Effector memory CD4-positive, alpha-beta T cell (primary cell): Measurements from ENCODE around the gene WDR82.

Experiments
- DNase-seq, 3 donors: peaks; one replicate each; pipeline ENCODE4 v3.0.0-alpha.2; 2020
- H3K27ac ChIP-seq: 2 replicates; pipeline ENCODE4 v1.7.0; 2013; ENCODE audit warnings: mild to moderate bottlenecking, low read length, moderate library complexity; ENCODE audit not compliant: insufficient read depth, poor library complexity, severe bottlenecking
- H3K27me3 ChIP-seq: replicated peaks from 2 replicates; pipeline ENCODE4 v1.7.0; 2013; ENCODE audit warnings: mild to moderate bottlenecking, low read length; ENCODE audit not compliant: insufficient read depth, control insufficient read depth, poor library complexity, severe bottlenecking
- H3K36me3 ChIP-seq: 2 replicates; pipeline ENCODE4 v1.7.0; 2013; ENCODE audit warnings: mild to moderate bottlenecking, low read length, moderate library complexity; ENCODE audit not compliant: control insufficient read depth, insufficient read depth
- H3K4me1 ChIP-seq: 2 replicates; pipeline ENCODE4 v1.7.0; 2013; ENCODE audit warnings: low read length, mild to moderate bottlenecking; ENCODE audit not compliant: control insufficient read depth, insufficient read depth, poor library complexity, severe bottlenecking
- H3K4me3 ChIP-seq: 2 replicates; pipeline ENCODE4 v1.7.0; 2013; ENCODE audit warnings: low read length, low read depth, mild to moderate bottlenecking; ENCODE audit not compliant: insufficient read depth, poor library complexity, severe bottlenecking
- H3K9me3 ChIP-seq: 2 replicates; pipeline ENCODE4 v1.7.0; 2013; ENCODE audit warnings: mild to moderate bottlenecking, low read length, moderate library complexity; ENCODE audit not compliant: control insufficient read depth

WDR82 gene

GRCh38 chr3:52246728-52247408, 31.6 kb downstream of the WDR82 start:
- H3K36me3 ChIP-seq, result peaks cover 22% of the 10 kb centered on the region
- no peaks in the 10 kb centered on the region for H3K9me3 ChIP-seq
- H3K4me1 ChIP-seq, result peaks cover 65% of the 10 kb centered on the region
- peak overlapping the region; percentile 56 for H3K4me3 ChIP-seq
- DNase-seq, result no peak
- H3K27me3 ChIP-seq, result no peaks in the 10 kb centered on the region
- H3K27ac ChIP-seq, result peak overlapping the region; percentile 92

- Histone ChIP-seq H3K27me3 (no peaks in the 10 kb centered on the region), H3K4me1 (peaks cover 64% of the 10 kb centered on the region), H3K27ac (peak overlapping the region; percentile 92), H3K36me3 (peaks cover 21% of the 10 kb centered on the region), H3K9me3 (no peaks in the 10 kb centered on the region), H3K4me3 (peak overlapping the region; percentile 56)
- no peak for DNase-seq
These were observed 32.2 kb downstream of the WDR82 start for GRCh38 chr3:52246264-52246620.

GRCh38 chr3:52245322-52246263, 32.9 kb downstream of the WDR82 start, which contains the start of gene PPM1M:
PPM1M (plus strand) TSS chr3:52245759; CDS start chr3:52245825, 66 bp downstream.
- H3K4me1 ChIP-seq, result peaks cover 71% of the 10 kb centered on the region
- peak within 1 kb of the TSS; percentile 92 for H3K27ac ChIP-seq
- no peaks in the 10 kb centered on the region for H3K9me3 ChIP-seq
- no peaks in the 10 kb centered on the region for H3K27me3 ChIP-seq
- H3K36me3 ChIP-seq, result peaks cover 19% of the 10 kb centered on the region
- peak within 1 kb of the TSS; percentile 70 for H3K4me3 ChIP-seq
- DNase-seq, result peak; percentile 65 to 67 (median 66)

GRCh38 chr3:52243791-52244628, 34.4 kb downstream of the WDR82 start:
- H3K4me1 ChIP-seq, result peaks cover 66% of the 10 kb centered on the region
- peak in 1 of 3 donors; percentile 27 for DNase-seq
- no peak overlapping the region for H3K4me3 ChIP-seq
- peaks cover 10% of the 10 kb centered on the region for H3K36me3 ChIP-seq
- no peaks in the 10 kb centered on the region for H3K9me3 ChIP-seq
- H3K27me3 ChIP-seq, result no peaks in the 10 kb centered on the region
- peak overlapping the region; percentile 85 for H3K27ac ChIP-seq

GRCh38 chr3:52242039-52242438, 36.4 kb downstream of the WDR82 start:
- H3K4me3 ChIP-seq, result no peak overlapping the region
- no peak for DNase-seq
- no peaks in the 10 kb centered on the region for H3K36me3 ChIP-seq
- H3K9me3 ChIP-seq, result no peaks in the 10 kb centered on the region
- no peaks in the 10 kb centered on the region for H3K27me3 ChIP-seq
- H3K4me1 ChIP-seq, result peaks cover 64% of the 10 kb centered on the region
- peak overlapping the region; percentile 16 for H3K27ac ChIP-seq

GRCh38 chr3:52240886-52241370, 37.5 kb downstream of the WDR82 start:
- DNase-seq, result no peak
- Histone ChIP-seq H3K4me1 (peaks cover 61% of the 10 kb centered on the region), H3K27me3 (no peaks in the 10 kb centered on the region), H3K27ac (peak overlapping the region; percentile 95), H3K36me3 (no peaks in the 10 kb centered on the region), H3K9me3 (no peaks in the 10 kb centered on the region), H3K4me3 (no peak overlapping the region)

- no peaks in the 10 kb centered on the region for H3K9me3 ChIP-seq
- H3K27me3 ChIP-seq, result no peaks in the 10 kb centered on the region
- H3K4me3 ChIP-seq, result peak overlapping the region; percentile 89
- peak overlapping the region; percentile 95 for H3K27ac ChIP-seq
- DNase-seq, result peak in 1 of 3 donors; percentile 37
- H3K36me3 ChIP-seq, result no peaks in the 10 kb centered on the region
- peaks cover 62% of the 10 kb centered on the region for H3K4me1 ChIP-seq
These were observed 38.2 kb downstream of the WDR82 start for GRCh38 chr3:52240059-52240885.

GRCh38 chr3:52238761-52239701, 39.4 kb downstream of the WDR82 start, which contains the start of gene TWF2:
TWF2 (minus strand) TSS chr3:52239158; CDS start chr3:52239016, 142 bp downstream.
- H3K4me3 ChIP-seq, result peak within 1 kb of the TSS; percentile 89
- peaks cover 52% of the 10 kb centered on the region for H3K4me1 ChIP-seq
- DNase-seq, result peak; percentile 78 to 81 (median 78)
- H3K9me3 ChIP-seq, result no peaks in the 10 kb centered on the region
- peak within 1 kb of the TSS; percentile 95 for H3K27ac ChIP-seq
- peaks cover 11% of the 10 kb centered on the region for H3K36me3 ChIP-seq
- no peaks in the 10 kb centered on the region for H3K27me3 ChIP-seq
